Panc1 (cell line): Measurements from ENCODE around the gene CTRB2.

Source experiments
- CTCF ChIP-seq: fragments of 450-650 bp; IDR thresholded peaks from 2 replicates; pipeline ENCODE4 v1.5.1; 2017; ENCODE audit warnings: mild to moderate bottlenecking
- REST ChIP-seq, 2 experiments: IDR thresholded peaks; 2 replicates each; pipeline ENCODE4 v1.6.1; 2011 to 2012; ENCODE audit warnings: low read depth in 2 of 2, control low read depth in 1 of 2, low read length in 1 of 2, mild to moderate bottlenecking in 1 of 2, moderate library complexity in 1 of 2; ENCODE audit not compliant: insufficient read depth in 1 of 2

GRCh38 chr16:75175074-75175473 is 31.9 kb downstream of the CTRB2 start:
- no peak for TF ChIP-seq CTCF
- no peak for TF ChIP-seq REST (IDR thresholded peaks at IDR 0.05; ENCODE audit: insufficient read depth in 1 of 2, low read depth in 2 of 2, low read length in 1 of 2)
